NCI-H82 treated with DMSO at 0.1 percent for 48 hours (cell line): ENCODE results near the gene LEF1.

Source experiments
- DNase-seq: peaks from one replicate; lab custom pipeline; 2025; ENCODE audit not compliant: unreplicated experiment; lab: John Stamatoyannopoulos, UW

LEF1 gene

DNA sequence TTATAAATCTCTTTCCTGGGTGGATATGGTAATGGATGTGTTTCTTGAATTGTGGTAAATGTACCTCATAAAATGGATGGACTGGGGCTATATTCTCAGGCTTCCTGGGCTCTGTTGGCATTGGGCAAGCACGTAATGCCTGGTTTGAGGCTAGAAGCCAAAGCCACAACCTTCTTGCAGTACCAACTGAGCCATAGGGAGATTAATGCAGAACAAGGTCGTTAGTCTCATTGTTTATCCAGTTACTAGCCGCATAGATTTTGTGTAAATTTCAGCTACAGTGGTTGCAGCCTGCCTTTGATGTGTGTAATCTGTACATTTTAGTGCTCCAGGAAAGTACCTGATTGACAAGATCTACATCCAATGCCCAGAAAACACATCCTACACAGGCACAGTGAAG lies 7.2 kb upstream of the LEF1 start:
- DNase-seq: no peak

GRCh38 chr4:108174856-108175255 lies 6.1 kb upstream of the LEF1 start:
- no peak for DNase-seq

GRCh38 chr4:108173599-108174057 lies 4.9 kb upstream of the LEF1 start:
- no peak for DNase-seq

DNA sequence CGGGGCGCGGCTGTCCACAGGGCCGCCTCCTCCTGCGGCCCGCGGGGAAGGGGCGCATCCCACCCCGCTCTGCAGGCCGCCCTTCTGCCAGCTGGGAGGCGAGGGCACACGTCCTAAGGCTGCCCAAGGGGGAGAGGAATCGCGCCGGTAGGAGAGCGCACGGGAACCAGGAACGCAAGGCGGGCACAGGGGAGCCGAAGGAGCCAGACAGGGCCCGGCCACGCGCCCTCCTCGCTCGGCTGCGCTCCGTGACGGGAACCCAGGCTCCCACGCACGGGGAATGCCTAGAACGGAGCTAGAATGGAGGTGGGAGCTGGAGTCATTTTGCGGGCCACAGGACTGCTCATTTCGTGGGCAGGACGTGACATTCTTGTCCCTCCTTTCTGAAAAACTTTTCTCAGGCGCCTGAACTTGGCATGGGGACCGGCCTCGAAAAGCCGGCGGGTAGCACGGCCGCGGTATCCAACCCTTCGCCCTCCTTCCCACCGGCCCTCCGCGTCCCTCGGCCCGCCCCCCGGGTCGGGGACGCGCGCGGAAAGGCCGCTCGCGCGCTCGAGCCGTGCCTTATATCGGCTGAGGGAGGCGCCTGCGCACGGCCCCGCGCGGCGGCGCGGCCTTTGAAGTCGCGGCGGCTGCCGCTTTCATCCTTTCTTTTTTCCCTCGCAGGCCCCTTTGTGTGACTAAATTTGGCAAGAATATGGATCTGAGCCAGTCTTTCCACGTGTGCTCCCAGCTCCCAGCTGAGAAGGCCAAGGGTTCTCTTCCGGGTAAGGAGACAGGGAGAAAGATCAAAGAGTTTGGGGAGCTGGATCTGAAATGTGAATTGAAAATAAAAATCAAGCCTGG lies 4.2 kb upstream of the LEF1 start:
- DNase-seq: no peak

DNA sequence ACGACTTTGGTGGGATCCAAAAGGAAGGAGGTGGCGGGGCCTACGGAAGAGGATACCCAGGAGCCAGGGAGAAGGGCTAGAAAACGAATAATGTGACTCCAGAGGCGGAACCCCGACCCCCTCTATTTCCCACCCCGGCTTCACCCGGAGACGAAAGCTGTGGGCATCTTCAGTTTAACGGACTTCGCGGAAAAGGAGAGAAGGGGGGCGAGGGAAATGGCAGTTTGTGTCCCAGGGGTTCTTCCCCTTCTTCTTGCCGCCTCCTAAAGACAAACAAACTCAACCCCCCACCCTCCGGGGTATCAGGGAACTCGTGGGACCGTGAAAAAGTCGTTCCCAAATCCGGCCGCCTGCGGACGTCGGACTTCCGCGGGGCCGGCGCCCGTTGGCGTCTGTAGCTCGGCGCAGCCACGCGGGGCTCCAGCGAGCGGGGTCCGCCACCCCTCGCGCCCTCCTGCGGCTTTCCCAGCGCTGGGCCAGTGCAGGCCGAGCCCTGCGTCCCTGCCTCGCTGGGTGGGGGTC lies 3.6 kb upstream of the LEF1 start:
- DNase-seq: no peak

- no peak for DNase-seq
Measured at GRCh38 chr4:108171339-108172230, 2.9 kb upstream of the LEF1 start.

DNA sequence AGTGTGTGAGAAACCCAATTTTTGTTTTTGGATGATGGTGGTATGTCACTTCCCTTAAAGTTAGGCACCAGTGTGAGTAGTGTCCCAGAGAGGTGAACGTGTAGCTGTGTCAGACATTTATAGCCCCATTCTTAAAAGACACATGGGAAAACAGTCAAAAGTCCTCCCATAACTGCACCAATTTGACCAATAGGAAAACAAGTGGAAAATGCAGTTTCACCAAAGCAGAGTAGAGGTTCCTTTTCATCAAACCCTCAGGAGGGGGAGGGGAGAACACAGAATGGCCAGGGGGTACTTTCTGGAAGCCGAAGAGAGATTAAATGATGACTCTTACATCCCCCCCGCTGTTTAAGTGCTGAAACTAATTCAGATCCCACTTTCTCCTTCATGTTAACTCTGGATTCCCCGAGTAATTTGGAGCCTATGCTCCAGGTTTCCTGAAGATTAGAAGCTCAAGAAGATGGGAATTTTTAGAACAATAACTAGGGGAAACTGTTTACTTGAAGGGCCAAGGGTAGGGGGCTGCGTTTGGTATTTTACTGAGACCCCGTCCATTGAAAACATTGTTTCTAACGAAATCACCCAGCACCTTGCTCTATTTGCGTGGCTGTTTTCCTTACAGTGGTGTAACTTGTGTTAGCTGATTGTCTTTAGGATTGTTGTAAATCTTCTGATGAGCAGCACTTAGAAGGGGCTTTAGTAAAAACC lies 2.1 kb upstream of the LEF1 start:
- no peak for DNase-seq

DNA sequence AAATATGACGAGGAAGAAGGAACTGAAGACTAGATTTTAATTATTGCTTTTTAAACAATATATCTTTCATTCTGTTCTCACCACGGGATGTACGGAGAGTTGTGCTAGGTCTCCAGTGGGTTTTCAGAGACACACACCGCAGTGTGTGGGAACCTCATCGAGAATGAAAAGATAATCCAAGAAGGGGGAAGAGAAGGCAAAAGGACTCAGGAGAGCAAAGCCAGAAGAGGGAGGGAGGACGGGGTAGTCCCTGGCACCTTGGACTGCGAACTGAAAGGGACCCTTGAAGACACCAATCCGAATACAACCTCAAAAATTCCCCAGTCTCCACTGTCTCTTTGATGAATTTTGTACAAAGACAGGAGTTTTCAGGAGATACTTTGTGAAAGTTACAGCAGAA lies 932 bp upstream of the LEF1 start:
- DNase-seq: no peak

GRCh38 chr4:108168160-108168670 lies 517 bp downstream of the LEF1 start:
- no peak for DNase-seq

DNA sequence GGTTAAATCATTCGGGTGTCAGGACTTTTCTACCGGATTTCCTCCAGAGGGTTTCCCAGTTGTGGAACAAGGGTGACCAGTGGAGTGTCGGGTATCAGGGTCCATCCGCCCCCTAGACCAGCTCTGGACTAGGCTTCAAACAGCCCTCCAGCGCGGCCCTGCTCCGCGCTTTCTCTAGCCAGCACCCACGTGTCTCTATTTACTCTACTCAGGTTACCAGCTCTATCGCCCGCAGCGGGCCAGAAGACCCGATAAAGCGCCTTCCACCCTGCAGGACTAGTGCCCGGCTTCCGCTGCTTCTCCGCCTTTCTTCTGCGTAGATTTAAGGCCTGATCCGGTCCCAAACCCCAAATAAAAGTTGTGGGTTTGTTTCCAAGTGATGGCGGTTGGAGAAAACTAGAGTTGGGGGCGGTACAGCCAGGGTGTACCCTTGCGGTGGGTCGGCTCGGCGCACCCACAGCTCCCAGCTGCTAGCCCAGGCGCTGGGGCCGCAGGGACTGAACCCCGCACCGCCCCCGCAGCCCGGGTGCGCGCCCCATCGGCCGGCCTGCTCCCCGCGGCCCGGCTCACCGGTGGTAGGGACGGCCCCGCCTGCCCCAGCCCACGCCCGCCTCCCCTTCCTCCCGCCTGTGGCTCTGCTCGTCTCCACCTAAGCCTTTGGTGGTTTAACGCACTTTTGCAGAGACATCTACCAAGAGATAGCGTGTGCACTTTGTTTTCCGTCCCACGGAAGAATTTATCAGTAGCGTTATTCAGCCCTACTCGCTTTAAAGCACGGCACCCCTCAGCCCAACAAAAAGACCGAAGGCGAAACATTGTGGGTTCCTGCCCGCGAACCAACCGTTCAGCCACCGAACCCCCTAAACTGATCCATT lies 2.1 kb downstream of the LEF1 start:
- DNase-seq: no peak

DNA sequence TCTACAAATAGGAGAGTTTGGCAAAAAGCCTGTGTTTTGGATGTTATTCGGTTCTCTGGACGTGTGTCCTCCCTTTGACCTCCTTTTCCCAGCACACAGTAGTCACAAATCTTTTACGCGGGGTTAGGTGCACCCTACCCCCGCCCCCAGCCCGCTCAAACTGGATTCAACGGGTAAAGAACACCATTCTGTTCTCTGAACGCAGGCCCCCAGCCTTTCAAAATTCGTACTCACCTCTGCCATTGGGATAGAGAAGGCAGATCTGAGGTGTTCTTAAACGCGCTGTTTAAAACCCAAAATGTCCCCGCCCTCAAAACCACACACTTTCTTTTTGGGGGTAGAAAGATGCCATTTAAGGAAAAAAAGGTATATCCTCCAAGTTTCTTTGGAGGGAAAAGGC lies 2.7 kb downstream of the LEF1 start:
- no peak for DNase-seq

DNA sequence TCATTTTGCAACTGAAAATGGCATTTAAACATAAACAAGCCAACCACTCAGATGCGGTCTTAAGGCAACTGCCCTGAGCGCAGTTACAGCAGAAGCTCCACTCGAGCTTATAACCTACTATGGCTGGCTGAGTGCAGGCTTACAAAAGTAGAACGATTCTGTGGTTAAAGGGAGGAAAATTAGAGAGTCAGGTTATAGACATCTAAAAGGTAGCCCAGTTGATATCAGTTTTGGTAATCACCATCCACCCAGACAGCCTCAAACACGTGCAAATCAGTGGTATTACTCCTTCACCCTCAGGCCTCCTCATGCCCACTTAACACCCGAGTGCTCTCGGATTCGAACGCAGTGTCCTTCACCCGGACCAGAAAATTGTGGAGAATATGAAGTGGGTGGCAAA lies 3.1 kb downstream of the LEF1 start:
- no peak for DNase-seq

GRCh38 chr4:108163351-108163750 lies 5.4 kb downstream of the LEF1 start:
- DNase-seq: no peak

DNA sequence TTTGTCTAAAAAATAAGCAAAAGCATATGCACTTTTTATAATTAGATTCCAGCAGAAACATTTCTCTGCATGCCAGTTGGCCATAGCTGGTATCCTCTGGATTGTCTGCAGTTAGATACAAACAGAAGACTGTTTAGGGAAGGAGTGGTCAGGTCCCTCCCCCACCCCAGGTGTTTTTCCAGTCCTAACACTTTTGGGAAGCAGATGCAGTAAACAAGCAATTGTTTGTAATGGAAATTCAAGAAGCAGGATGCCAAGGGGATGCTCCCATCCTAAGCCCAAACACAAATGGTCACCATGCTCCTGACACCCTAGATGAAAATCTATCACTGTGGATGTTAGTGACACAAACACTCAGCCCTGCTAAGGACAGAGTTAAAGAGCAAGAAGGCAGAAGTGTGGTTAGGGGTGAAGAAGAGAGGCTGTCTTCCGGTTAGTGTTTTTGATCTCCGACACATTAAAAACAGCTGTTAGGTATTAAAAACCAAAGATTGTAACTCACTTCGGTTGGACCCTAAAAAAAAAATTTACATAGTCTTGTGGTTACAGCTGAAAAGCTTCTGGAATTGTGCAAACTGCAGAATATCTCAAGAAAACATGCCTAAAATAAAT lies 7.9 kb downstream of the LEF1 start:
- DNase-seq: no peak

- DNase-seq: no peak
Measured at GRCh38 chr4:108159845-108160244, 8.9 kb downstream of the LEF1 start.

- DNase-seq: no peak
Measured at GRCh38 chr4:108157655-108158054, 11.1 kb downstream of the LEF1 start.

DNA sequence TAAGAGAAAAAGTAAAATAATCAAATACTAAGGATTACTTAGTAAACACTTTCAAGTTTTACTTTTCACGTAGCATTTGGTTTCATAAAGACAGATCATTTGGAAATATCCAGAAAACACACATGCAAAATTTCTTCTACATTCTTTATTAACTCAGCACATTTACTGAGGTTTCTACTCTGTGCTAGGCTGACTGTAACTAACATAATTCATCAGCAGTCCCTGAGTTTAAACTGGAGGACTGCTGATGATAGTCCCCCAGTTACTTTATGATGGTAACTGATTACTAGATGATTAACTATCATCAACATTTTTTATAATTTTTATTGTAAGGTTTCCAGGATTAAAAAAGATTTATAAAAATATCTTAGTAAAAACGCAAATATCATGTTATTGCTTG lies 12.3 kb downstream of the LEF1 start:
- DNase-seq: no peak

DNA sequence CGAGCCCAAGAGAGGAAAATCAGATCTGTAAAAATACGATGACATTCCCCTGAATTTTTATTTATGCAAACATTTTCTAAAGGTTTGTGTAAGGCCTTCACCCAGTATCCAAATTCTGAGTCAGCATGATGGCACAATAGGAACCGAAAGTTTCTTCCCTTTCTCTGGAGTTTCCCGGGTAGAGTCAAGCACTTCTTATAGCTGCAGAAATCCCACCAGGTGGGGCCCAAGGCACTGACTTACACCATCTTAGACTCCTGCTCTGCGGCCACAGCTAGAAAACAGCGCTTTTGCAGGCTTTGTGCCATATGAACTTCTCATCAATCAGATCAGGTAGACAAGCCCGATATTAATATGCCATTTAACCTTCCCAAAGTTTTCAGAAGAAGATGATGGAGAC lies 13.4 kb downstream of the LEF1 start:
- DNase-seq: no peak

DNA sequence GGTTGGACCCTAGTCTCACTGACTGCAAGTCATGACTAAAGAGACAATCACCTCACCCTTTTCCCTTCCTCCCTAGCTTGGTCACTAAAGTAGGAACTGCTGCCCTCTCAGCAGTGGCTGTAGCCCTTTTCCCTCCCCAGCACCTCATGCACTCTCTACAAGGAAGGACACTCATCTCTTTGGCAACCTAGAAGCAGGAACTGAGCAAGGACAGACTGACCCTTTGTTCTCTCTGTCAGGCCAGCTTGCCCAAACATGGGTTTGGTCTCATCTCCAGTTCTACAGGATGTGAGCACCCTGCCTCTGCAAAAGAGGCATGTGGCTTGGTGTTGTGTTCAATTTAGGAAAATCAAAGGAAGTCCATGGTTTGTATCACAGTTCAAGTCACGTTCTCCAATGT lies 15.8 kb downstream of the LEF1 start:
- no peak for DNase-seq
